ENCODE data around the gene FCMR.

FCMR gene

DNA sequence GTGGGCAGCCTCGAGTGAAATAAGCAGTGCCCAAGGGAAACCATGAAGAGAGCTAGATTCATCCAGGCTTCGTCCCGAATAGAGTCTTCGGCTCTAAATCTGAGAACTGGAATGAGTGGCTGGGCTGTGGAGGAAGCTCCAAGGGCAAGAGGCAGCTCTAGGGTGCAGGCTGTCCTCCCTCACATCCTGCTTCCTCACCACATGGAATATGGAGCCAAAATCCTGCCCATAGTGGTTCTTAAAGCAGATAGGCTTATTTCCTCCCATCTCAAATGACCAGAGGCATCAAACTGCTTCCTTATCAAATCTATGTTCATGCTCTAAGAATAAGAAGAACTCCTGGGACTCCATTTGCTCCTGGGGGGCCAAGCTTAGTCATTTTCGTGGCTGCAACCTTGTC is 22.0 kb downstream of the FCMR start:
- no peak for DNase-seq (ENCODE audit: low read depth)

DNA sequence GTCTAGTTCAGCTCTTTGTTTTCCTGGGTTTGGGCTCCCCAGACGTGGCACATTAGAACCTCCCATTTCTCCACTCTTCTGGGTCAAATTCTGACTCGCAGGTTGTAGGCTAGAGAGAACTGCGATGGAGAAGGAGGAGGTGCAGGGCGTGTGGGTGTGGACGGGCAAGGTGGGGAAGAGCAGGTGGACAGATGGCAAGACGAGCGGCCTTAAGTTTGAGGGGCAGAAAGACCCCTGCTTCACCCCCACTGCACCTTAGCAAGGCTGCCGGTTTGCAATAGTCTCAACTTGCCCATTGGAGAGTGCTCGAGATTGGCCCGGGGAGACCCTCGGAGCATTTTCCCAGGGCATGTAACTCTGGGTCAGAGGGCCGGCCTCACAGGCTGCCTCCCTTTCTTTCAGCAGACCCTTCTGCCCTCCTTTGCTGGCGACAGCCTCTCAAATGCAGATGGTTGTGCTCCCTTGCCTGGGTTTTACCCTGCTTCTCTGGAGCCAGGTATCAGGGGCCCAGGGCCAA is 22.8 kb downstream of the FCMR start:
- DNase-seq (ENCODE audit: low read depth) = no peak

DNA sequence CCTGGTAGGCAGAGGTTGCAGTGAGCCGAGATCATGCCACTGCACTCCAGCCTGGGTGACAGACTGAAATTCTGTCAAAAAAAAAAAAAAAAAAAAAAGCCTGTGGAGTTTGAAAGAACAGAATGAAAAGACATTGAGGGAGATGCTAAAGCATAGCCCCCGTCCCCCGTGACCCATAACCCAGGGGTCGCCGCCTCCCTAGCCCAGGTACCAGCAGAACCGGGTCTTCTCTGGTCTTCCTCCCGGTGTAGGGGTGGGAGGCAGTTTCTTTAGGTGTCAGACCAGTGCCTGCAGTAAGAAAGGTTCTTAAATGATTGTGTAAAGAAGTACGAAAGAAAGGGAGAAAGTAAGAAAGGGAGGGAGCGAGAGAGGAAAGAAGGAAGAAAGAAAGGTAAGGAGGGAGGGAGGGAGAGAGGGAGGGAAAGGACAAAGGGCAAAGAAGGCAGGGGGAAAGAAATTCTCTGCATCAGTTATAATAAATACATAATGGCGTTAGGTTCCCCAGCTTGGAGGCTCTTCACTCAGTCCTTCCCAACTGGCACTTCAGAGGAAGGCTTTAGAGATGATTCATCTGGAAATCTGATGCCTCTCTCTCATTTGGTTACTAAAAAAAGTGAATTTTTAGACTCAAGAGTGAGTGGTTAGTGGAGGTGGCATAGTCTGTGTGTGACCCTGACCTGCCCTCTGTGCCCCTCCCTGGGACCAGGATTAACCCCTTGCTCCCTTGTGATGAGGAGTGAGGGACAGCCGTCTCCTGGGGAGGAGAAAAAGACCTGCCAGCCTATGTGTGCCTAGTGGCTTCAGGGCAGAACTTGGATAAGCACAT is 23.4 kb downstream of the FCMR start:
- DNase-seq (ENCODE audit: low read depth) = no peak

DNA sequence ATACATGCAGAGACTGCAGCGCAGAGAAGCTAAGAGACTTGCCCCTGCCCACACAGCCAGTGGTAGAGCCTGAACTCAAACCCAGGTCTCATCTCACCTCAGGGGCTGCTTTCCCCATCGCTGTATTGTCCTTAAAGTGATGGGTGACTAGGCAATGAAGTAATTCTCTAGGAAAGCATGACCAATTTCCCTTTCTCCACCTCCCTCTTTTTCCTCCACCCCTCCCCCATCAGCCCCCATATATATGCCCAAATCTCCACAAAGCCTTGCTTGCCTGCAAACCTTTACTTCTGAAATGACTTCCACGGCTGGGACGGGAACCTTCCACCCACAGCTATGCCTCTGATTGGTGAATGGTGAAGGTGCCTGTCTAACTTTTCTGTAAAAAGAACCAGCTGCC is 24.6 kb downstream of the FCMR start, which contains the start of gene IL24:
TSS of gene IL24 (plus strand) at position 269 of the 400 bp plus-strand sequence. CDS start 390 bp downstream, outside the sequence.
- no peak for DNase-seq (ENCODE audit: low read depth)

DNA sequence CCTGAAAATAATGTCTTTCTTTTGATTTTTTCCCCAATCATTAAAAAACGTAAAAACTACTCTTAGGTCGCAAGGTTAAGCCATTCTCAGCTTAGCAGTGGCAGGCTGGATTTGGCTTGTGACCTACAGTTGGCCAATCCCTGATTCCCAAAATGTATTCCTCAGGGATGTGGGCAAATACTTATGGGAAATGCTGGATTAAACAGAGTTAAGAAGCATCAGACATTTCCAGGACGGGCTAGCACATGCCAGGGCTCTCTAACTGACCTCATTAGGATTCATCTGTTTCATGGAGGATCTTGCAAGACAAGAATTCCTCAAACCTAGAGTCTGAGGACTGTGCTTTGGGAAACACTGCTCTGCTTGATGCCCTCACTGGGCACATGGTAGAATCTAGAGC is 25.5 kb downstream of the FCMR start:
- no peak for DNase-seq (ENCODE audit: low read depth)

DNA sequence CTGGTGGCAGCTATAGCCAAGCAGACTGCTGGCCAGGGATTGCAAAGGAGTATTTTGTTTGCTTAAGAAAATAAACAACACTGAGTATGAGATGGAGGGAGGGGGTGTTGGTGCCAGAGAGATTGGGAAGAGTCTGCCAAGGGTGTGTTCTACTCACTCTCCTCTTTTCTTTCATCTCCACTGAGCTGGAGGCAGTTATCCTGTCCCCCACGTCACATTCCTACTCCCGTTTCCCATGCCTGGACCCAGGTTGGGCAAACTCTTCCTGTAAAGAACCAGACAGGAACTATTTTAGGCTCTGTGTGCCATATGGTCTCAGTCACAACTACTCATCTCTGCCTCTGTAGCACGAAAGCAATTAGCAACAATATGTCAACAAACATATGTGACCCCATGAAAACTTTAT is 25.9 kb downstream of the FCMR start:
- DNase-seq (ENCODE audit: low read depth) = no peak

DNA sequence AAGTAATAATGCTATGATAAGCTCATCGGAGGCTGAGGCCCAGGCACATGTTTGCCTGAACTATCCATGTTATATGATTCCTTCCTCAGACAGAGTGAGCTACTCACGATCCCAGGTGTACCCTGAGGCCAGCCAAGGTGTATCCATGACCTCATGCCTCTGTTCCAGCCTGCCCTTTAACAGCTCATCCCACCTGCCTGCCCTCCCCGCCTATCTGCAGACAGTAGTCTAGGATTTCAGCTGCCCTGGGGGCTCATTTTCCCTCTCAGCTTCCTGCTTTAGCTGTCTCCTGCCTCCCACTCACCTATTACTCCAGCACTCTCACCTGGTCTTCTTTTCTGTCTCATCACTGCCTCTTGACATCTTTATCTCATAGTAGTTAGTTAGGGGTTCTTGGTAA is 26.4 kb downstream of the FCMR start:
- DNase-seq (ENCODE audit: low read depth) = no peak

DNA sequence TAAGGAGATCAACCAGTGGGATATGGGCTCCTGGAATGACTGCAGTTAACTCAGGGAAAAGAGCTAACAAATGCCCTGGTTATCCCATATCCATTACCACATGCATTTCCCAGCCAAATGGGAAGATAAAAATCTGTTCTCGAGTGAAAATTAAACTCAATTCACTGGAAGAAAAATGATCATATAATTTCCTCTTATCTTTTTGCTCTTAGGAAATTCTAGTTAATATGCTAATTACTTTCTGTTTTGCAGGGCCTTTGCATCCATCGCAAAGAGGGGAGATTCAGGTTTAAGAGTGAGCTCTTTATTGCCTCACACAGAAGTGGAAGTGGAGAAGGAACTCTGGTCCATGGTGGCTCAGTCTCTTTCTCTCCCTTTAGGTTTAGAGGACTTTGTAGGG is 28.4 kb downstream of the FCMR start:
- no peak for DNase-seq (ENCODE audit: low read depth)

DNA sequence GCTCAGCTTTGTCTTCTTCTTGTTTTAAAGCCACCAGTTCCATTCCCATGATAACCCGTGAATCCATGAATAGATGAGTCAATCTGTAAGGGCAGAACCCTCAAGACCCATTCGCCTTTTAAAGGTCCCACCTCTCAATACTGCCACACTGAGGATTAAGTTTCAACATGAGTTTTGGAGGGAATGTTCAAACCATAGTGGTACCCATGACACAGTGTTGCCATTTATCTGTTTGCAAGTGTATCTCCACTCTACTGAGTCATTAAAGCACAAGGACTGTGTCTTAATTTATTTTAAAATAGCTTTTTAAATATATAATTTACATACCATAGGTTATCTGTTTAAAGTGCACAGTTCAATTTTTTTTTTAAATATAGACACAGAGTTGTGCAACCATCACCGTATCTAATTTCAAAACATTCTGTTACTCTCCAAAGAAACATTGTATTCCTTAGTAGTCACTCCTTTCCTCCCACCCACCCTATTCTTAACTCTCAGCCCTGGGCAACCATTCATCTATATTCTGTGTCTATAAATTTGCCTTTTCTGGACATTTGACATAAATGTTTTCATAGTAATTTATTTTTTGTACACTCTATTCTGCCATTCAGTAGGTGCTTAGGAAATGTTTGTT is 29.3 kb downstream of the FCMR start:
- no peak for DNase-seq (ENCODE audit: low read depth)

DNA sequence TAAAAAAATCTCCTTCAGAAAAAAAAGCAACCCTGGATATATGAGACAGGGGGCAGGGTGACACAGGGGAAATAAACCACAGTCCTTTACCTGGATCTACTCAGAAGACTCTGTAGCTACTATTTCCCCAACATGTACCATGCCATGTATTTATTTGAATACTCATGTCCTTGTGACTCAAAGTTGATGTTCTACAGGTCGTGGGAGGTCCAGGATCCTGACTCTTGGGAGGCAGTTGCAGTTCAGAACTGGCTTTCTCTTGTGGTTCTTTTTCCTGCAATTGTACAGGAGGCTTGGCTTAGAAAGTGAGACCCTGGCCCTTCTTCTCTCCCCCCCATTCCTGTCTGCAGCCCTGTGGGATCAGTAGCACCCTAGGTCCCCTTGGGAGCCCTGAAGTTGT is 30.3 kb downstream of the FCMR start:
- no peak for DNase-seq (ENCODE audit: low read depth)

DNA sequence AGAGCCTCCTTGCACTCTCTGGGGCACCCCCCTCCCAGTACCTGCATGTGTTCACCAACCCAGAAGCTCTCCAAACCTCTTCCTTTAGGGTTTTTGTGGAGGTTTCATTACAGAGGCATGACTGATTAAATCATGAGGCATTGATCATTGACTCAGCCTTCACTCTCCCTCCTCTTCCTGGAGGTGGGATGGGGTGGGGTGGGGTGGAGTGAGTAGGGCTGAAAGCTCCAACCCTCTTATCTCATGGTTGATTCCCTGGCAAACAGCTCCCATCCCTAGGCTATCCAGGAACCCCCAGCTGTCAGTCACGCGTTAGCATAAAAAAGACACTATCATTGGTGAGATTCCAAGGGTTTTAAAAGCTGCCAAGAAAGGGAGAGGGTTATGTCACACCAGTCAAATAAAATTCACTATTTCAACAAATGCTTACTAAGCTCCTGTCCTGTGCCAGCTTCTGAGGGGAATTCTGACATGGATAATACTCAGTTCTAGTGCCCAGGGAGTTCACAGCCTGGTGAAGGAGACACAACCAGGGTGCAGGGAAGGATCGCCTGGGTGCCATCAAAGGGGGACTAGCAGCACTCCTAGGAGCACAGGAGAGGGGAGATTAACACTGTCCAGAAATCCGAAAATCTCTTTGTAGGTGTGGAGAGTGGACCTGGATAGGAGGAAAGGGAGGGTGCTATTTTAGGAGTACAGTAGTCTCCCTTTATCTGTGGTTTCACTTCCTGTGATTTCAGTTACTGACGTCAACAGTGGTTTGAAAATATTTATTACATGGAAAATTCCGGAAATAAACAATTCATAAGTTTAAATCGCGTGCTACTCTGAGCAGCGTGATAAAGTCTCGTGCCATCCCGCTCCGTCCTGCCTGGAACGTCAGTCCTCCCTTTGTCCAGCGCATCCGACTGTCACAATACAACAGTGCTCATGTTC is 31.3 kb downstream of the FCMR start:
- DNase-seq (ENCODE audit: low read depth) = no peak

DNA sequence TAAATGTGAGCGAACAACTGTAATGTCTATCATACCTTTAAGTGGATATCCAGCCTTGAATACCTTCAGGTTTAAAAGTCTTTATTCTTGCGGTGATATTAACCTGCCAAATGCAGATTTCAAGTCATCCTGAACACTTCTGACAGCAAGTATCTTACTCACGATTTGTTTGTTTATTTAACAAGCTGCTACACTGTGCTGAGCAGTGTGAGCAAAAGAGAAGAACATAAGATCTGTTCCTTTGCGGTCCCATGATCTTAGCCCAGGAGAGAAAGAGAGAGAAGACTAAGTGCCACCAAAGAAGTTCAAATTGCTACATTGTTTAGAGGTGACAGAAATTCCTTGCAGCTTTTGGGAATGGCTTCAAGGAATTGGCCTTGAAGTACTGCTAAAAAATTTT is 34.0 kb downstream of the FCMR start:
- no peak for DNase-seq (ENCODE audit: low read depth)

DNA sequence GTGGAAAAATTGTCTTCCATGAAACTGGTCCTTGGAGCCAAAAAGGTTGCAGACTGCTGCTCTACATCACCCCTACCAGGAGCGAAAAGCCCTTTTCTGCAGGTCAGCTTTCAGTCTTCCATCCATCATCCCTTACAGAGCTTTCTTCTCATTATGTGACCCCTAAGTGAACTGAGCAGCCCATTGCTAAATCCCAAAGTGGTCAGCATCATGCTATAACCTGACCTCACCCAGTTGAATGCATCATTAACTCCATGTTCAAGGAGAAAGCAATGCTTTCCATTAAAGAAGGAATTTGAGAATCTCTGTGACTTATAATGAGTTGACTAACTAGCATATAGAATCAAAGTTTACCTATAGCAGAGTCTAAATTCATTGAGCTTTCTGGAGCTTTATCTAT is 34.9 kb downstream of the FCMR start:
- DNase-seq (ENCODE audit: low read depth) = no peak

DNA sequence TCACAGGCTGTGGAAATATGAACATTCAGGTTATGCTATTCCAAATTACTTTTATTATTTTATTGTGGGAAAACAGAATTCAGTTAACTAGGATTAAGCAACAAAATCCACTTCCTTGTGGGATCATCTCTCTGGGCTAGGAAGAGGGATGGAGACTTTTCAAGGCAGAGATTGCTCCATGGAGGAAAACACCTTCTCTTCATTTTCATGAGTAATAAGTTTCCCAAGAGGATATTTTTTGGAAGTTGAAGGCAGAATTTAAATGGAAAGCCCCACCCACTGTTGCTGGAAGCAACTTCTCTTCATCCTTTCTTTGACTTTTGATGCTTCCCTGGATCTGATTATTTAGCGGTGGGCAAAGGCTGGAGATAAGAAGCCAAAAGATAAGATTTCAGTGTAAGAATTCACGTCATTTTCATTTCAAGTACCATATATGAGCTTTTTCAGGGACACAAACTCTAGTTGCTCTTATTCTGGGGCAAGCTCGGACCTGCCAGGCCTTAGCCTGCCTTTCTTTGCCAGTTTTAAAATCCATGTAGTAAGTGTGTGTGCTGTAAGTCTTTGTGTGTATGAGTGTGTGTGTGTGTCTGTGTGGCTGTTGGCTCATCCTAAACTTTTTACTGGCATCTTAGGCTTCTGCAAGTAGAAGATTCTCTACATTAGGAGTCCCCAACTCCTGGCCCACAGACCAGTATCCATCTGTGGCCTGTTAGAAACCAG is 36.2 kb downstream of the FCMR start:
- no peak for DNase-seq (ENCODE audit: low read depth)

DNA sequence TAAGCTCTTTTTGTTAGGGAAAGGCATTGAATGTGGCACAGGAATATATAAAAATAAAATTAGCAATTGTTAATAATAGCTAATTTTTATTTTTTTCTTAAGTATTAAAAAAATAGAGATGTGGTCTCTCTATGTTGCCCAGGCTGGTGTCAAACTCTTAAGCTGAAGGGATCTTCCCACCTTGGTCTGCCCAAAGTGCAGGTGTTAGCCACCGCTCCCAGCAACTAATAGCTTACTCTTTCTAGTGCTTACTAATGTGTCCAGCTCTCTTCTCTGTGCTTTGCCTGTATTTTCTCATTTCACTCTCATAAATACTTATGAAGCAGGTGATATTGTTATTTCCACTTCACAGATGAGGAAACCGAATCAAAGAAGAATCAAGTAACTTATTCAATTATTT is 37.9 kb downstream of the FCMR start:
- DNase-seq (ENCODE audit: low read depth) = no peak

DNA sequence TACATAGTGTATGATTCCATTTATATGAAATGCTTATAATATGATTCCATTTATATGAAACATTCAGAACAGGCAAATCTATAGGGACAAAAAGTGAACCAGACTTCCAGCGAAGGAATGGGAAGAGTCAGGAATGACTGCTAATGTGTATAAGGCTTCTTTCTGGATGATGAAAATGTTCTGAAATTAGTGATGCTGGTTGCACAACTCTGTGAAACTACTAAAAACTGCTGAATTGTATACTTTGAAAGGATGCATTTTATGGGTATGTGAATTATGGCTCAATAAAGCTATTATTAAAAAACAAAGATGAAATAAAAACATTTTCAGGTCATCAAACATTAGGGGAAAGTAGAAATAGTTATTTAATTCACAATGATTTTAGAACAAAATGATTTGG is 38.6 kb downstream of the FCMR start:
- no peak for DNase-seq (ENCODE audit: low read depth)

DNA sequence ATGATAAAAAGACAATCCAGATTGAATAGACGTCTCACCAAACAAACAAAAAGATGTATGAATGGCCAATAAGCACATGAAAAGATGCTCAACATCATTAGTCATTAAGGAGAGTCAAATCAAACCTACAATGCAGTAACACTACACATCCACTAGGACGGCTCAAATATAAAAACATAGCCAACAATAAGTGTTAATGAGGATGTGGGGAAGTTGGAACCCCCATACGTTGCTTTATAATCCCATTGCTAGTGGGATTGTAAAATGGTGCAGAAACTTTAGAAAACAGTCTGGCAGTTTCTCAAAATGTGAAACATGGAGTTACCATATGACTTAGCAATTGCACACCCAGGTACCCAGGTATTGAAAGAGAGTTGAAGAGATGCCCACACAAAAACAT is 39.2 kb downstream of the FCMR start:
- no peak for DNase-seq (ENCODE audit: low read depth)

DNA sequence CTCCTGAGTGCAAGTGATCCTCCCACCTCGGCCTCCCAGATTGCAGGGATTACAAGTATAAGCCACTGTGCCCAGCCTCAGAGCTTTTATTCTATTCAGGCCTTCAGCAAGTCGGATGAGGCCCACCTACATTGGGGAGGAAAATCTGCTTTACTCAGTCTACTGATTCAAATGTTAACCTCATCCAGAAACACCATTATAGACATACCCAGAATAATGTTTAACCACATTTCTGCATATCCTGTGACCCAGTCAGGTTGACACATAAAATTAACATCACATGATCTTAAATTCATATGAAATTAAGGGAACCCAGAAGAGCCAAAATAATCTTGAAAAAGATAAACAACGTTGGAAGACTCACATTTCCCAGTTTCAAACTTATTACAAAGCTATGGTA is 41.4 kb downstream of the FCMR start:
- DNase-seq (ENCODE audit: low read depth) = no peak

DNA sequence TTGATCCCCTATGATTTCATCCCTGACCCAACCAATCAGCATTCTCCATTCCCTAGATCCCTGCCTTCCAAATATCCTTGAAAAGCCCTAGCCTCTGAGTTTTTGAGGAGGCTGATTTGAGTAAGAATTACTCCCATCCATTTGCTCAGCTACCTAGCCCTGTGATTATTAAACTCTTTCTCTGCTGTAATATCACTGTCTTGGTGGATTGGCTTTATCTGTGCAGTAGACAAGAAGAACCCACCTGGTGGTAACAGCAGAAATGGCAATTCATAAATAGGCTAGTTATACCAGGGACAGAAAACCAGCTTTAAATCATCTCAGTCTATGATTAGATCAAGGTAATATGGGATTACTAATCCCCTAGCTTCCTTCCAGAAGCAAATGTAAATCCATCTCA is 43.3 kb downstream of the FCMR start:
- DNase-seq (ENCODE audit: low read depth) = no peak

DNA sequence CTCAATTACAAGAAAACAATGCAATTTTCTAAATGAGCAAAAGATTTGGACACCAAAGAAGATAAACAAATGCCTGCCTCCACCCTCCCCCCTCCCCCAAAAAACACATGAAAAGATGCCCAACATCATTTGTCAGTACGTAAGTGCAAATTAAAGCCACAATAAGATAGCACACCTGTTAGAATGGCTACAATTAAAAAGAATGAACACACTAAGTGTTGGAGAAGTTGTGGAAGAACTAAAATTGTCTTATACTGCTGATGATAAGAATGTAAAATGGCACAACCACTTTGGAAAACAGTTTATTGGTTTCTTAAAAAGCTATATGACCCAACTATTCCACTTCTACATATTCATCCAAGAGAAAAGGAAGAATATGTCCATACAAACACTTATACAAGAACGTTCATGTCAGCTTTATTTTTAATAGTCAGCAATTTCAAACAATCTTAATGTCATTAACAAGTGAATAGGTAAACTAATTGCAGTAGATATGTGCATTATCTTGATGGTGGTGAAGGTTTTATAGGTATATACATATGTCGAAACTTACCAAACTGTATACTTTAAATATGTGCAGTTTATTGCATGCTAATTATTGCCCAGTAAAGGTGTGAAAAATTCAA is 45.9 kb downstream of the FCMR start:
- DNase-seq (ENCODE audit: low read depth) = no peak

DNA sequence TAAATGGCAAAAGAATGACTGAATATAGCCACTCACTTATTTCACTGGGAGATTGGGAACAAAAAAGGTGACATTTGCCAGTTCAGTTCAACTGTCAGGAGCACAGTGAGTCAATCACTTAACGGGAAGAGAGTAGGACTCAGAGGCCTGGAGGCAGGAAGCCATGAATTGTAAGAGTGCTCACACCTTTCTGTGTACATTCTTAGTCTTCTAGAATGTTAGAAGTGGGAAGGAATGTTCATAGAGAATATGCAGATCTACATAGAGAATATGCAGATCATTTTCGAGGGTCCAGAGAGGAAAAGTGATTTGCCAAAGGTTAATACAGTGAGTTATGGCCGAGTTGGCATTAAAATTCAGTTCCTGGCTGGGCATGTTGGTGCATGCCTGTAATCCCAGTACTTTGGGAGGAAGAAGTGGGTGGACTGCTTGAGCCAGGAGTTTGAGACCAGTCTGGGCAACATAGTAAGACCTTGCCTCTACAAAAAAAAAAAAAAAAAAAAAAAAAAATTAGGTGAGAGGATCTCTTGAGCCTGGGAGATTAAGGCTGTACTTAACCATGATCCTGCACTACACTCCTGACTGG is 48.0 kb downstream of the FCMR start:
- DNase-seq (ENCODE audit: low read depth) = no peak

All from CMK (cell line).